22Rv1 (cell line): Measurements from ENCODE around the gene DPP7.

Experiments used
- H3K27ac ChIP-seq: fragments of 450-650 bp; 2 replicates; pipeline ENCODE4 v1.5.1; 2017
- CTCF ChIP-seq: fragments of 450-650 bp; IDR thresholded peaks from 2 replicates; pipeline ENCODE4 v1.5.1; 2017; ENCODE audit warnings: mild to moderate bottlenecking
- ZFX ChIP-seq: fragments of 450-650 bp; IDR thresholded peaks from 2 replicates; pipeline ENCODE4 v1.6.1; 2017; ENCODE audit warnings: antibody characterized with exemption, borderline replicate concordance

The DPP7 gene

DNA sequence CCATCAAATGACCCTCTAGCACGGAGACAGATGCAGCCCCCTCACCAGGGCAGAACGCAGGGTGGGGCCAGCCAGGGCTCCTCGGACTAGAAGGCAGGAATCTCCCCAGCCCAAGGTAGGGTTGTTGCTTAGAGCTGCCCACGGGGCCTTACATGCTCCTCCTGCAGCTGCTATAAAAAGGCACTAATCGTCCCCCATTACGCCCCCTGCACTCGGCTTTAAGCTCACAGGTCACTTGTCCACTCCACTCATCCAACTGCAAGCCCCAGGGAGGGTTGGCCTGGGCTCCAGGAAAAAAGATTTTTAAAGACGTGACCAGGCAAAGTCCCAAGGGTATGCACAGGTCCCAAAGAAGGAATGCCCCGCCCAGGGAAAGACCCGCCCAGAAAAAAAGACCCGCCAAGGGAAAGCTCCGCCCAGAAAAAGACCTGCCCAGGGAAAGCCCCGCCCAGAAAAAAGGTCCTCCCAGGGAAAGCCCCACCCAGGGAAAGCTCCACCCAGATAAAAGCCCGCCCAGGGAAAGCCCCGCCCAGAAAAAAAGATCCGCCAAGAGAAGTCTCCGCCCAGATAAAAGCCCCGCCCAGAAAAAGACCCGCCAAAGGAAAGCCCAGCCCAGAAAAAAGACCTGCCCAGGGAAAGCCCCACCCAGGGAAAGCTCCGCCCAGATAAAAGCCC is 35.5 kb upstream of the DPP7 start:
- peak overlapping the region; percentile 81 for H3K27ac ChIP-seq
- TF ChIP-seq ZFX (no peak), CTCF (no peak)

- no peak for TF ChIP-seq CTCF
- no peak for TF ChIP-seq ZFX
- peak overlapping the region; percentile 81 for H3K27ac ChIP-seq
Observed at GRCh38 chr9:137149363-137149762, 34.8 kb upstream of the DPP7 start.

DNA sequence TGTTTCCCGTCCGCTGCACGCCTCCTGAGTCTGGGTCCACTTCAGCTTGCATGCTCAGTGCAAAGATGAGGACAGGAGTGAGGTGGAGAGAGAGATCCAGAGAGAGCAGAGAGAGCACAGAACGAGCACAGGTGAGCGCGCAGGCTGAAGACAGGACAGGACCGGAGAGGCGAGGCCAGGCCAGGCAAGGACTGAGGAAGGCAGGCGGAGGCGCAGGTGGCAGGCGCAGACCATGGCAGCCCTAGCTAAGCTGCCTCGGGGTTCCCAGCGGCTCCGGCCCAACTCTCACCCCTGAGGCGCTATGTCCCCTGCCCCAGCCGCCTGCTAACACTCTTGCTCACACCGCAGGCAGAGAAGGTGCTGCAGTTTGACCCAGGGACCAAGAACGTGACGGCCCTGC is 34.1 kb upstream of the DPP7 start:
- TF ChIP-seq ZFX: no peak
- no peak for TF ChIP-seq CTCF
- peak overlapping the region; percentile 81; the same call in 1 of the 2 replicates for H3K27ac ChIP-seq

DNA sequence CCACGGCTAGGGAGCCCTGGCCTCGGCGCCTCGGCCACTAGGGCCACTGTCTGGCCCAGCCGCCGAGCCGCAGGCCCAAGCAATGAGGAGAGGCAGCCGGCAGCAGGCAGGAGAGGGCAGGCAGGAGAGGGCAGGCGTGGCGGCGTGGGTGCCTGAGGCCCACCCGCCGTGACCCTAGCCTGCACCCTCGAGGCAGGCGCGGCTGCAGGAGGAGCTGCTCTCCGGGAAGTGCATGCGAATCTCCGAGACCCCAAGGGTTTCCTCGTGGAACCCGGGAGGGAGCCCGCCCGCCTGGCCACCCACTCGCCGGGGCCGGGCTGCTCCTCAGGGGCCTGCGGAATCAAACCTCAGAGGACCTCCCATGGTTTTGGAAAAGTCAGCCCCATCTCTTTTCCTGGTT is 33.7 kb upstream of the DPP7 start:
- 0 out of 2 replicates have a peak overlapping the region, but pooled peaks have one; percentile 81 for H3K27ac ChIP-seq
- TF ChIP-seq CTCF (no peak), ZFX (no peak)

DNA sequence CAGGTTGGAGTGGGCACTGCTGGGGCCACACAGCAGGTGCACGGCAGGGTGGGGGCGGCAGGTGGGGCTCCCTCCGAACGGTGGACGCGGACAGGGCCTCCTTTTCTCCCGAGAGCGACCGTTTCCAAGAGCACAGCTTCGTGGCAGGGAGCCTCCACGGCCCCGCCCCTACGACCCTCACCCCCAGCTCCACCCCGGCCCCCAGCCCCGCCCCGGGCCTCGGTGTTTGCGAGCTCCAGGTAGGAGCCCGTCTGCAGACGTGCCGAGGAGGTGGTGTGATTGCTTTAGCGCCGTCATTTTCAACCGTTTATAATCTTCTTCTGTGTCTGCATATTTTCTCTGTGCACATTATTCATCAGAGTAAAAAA is 33.2 kb upstream of the DPP7 start:
- no peak for TF ChIP-seq CTCF
- no peak for TF ChIP-seq ZFX
- no peak overlapping the region for H3K27ac ChIP-seq

- no peak for TF ChIP-seq ZFX
- no peak for TF ChIP-seq CTCF
- no peak overlapping the region for H3K27ac ChIP-seq
Observed at GRCh38 chr9:137147091-137147792, 32.7 kb upstream of the DPP7 start.

GRCh38 chr9:137146527-137146918 is 32.0 kb upstream of the DPP7 start:
- no peak overlapping the region for H3K27ac ChIP-seq
- TF ChIP-seq CTCF (no peak), ZFX (no peak)
